Retinal pigment epithelial cell (primary cell): ENCODE measurements around the gene SYT2.
"Not testable (repeated sequence)": the region's sequence is repeated elsewhere in the genome, so short reads cannot be mapped to it uniquely, and the experiment has no call there.

Source experiments
- DNase-seq: peaks from one replicate; pipeline ENCODE4 v3.0.0-alpha.2; 2010; ENCODE audit warnings: low read depth
- H3K4me3 ChIP-seq: 2 replicates; pipeline ENCODE4 v1.5.1; 2011; ENCODE audit warnings: mild to moderate bottlenecking, low read length, control low read depth, moderate library complexity
- CTCF ChIP-seq: conservative IDR thresholded peaks from 2 replicates; pipeline ENCODE4 v1.5.1; 2011; ENCODE audit warnings: low read depth, low read length, control low read depth, inconsistent platforms

The SYT2 gene

DNA sequence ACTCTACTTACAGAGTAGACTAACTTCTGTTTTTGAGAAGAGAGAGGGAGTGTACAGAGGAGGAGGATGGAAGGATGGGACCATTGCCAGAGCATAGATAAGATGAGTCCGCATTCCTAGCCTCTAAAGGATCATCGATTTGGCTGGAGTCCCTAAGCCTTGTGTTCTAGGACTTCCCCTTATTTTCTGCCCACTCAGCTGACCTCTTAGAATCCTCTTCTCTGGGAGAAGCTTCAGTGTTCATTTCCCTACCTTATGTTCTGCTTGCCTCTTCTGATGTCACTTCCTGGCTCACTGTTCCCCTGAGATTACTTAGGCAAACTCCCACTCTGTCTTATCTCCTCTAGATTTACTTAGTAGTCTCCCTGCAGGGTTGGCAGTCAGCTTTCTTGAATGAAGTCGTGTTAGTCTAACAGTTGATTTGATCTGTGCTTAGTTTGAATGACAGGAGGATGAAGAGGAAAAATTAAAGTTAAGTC lies 156.7 kb downstream of the SYT2 start:
- DNase-seq: no peak
- TF ChIP-seq CTCF: no peak
- H3K4me3 ChIP-seq: no peak overlapping the region

DNA sequence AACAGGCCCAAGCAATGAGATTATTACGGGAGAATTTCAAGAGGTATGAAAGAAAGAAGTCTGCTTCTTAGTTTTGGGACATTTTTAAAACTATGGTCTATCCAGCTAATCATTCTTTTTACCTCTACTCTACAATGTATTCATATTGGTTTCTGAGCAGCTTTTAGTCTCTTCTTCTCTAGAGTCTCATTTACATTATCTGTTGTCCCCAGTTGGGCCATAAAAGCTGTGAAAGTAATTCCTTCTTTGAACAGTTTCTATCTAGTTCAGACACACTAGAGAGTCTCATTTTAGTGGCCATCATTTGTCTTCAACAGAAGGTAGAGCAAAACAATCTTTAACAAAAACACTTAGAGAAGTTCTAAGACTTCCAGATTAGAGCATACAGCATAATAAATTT lies 157.2 kb downstream of the SYT2 start:
- not testable (repeated sequence) for H3K4me3 ChIP-seq, DNase-seq

DNA sequence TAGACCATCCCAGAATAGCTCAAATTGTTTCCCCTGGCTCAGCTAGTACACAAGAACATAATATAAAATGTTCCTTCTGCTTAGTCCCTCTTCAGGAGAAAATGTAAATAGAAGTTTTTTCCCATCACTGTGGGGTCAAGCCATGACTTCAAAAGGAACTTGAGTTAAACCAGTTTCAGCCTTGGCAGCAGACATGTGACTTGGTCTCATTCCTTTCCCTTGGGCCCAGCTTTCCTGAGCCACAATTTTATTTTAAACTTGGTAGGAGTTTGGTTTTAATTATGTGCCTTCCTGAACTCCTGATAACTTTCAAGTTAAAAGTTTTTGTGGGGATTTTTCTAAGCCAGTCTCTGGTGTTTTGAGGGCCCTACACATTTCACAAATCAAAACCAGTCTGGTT lies 157.6 kb downstream of the SYT2 start:
- H3K4me3 ChIP-seq, DNase-seq: not testable (repeated sequence)

DNA sequence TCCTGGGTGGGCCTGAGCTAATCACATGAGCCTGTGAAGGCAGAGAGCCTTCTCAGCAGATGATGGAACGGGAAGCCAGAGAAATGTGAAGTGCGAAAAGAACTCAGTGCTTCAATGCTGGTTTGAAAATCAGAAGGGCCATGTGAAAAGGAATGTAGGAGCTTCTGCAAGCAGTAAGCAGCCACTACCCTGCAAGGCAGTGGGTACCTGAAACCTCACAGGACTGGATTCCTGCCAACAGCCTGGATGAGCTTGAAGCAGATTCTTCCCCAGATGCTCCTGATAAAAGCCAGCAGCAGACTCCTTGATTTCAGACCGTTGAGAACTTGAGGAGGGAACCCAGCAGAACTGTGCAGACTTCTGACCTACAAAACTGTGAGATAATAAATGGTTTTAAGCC lies 158.6 kb downstream of the SYT2 start:
- no peak for DNase-seq
- TF ChIP-seq CTCF: no peak
- no peak overlapping the region for H3K4me3 ChIP-seq

- not testable (repeated sequence) for H3K4me3 ChIP-seq, DNase-seq
These were observed 160.2 kb downstream of the SYT2 start for GRCh38 chr1:202550088-202550487.

DNA sequence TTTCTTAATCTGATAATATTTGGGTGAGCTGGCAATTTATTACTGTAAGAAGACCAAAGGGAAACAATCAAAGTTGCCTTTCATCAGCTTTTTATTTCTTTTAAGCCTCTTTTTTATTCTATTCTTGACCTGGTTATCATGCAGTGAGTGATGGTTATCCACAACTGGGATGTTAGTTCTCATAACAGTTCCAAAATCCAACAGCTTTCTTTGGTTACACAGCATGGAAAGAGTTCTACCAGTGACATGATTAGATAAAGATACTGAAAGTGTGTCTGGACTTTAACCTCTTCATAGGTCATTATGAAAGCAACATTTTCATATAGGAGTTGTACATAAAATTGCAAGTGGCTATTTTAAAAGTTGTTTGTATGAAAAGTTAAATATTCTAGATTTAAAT lies 163.0 kb downstream of the SYT2 start:
- no peak overlapping the region for H3K4me3 ChIP-seq
- TF ChIP-seq CTCF: no peak
- no peak for DNase-seq

DNA sequence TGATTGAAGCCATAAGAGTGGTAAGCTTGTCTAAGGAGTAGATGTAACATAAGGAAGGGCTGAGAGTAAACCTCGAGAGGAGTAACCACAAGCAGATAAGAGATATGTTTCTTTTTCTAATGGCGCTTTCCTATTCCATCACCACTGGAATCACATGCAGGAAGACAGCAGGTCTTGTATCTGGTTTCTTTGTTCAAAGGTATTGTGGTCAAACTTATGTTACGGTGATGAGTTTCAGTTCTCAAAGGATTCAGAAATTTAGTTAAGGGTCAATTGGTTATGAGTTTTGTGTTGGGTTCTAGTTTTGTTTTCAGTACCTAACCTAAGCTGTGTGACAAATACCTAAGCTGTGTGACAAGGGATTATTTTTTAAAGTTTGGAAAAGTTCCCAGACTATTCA lies 163.5 kb downstream of the SYT2 start:
- not testable (repeated sequence) for H3K4me3 ChIP-seq

GRCh38 chr1:202546377-202546776 lies 163.9 kb downstream of the SYT2 start:
- H3K4me3 ChIP-seq, DNase-seq: not testable (repeated sequence)

More for the DNA sequence above, 163.5 kb downstream of the SYT2 start:
- not testable (repeated sequence) for DNase-seq

- DNase-seq, H3K4me3 ChIP-seq: not testable (repeated sequence)
These were observed 164.5 kb downstream of the SYT2 start for GRCh38 chr1:202545647-202546303.

- not testable (repeated sequence) for DNase-seq, H3K4me3 ChIP-seq
These were observed 165.3 kb downstream of the SYT2 start for GRCh38 chr1:202544766-202545449.

GRCh38 chr1:202543537-202543936 lies 166.7 kb downstream of the SYT2 start:
- not testable (repeated sequence) for DNase-seq, H3K4me3 ChIP-seq

DNA sequence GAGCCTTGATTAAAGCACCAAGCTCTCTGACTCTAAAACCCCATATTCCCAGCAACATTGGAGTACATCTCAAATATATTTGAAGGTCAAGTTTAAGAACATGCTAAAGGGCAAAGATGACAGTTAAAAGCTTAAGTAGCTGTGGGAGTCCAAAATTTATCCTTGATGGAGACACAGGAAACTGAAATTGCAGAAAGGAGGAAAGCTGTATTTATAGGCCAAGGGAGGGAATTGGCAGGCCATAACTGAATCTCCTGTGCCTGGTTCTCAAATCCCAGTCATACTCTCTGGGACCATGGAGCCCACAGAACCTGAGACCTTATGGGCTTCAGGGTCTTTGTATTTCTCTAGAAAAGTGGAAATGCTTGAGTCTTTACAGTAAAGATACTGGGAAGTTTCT lies 167.8 kb downstream of the SYT2 start:
- H3K4me3 ChIP-seq, DNase-seq: not testable (repeated sequence)

DNA sequence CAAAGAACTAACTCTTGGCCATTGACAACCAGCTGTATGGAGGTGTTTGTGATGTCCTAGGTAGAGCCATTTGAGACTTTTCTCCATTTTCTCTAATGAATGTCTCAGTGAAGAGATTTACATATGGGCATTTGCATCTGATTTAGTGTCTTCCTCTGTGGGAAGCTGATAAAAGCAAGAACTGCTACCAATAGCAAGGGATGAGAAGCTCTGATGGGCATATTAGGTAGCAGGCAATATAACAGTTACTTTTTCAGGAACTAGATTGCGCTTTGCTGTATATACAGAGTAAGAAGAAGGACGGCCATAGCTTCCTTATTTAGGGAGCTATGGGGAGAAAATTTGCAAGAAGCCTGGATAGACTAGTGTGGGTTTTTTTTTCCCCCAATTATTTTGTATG lies 169.4 kb downstream of the SYT2 start:
- H3K4me3 ChIP-seq: not testable (repeated sequence)

More for the DNA sequence above, 169.4 kb downstream of the SYT2 start:
- DNase-seq: not testable (repeated sequence)
